NCI-H345 treated with DMSO at 0.1 percent for 48 hours (cell line): ENCODE data around the gene S1PR4.
"Not testable (repeated sequence)": the region's sequence is repeated elsewhere in the genome, so short reads cannot be mapped to it uniquely, and the experiment has no call there.

Experiments used
- DNase-seq: peaks from one replicate; lab custom pipeline; 2025; ENCODE audit not compliant: unreplicated experiment; lab: John Stamatoyannopoulos, UW

Gene S1PR4

DNA sequence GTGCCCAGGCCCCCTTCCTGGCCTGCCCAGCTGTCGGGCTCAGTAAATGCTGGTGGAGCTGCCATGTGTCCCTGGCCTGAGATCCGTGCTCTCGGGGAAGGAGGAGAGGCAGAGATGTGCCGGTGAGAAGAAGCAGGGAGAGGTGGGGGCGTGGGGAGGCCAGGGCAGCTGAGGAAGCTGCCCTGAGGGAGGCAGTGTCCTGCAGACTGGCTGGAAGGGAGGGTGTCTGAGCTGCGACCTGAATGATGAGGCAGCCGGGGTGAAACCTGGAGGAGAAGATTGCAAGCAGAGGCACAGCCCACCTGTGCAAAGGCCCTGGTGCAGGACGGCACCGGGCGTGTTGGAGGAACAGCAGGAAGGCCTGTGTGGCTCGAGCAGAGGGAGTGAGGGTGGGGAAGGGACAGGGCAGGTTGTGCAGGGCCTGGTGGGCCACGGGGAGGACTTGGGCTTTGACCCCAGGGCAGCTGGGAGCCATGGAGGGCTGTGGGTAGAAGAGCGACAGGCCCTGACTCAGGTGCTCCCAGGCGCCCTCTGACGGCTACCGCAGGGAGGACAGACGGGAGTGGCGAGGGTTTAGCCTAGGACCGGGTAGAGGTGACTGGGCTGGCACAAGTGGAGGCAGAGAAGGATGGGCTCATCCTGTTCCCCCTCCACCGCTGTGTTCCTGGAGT lies 31.9 kb downstream of the S1PR4 start:
- peak; percentile 23 for DNase-seq

DNA sequence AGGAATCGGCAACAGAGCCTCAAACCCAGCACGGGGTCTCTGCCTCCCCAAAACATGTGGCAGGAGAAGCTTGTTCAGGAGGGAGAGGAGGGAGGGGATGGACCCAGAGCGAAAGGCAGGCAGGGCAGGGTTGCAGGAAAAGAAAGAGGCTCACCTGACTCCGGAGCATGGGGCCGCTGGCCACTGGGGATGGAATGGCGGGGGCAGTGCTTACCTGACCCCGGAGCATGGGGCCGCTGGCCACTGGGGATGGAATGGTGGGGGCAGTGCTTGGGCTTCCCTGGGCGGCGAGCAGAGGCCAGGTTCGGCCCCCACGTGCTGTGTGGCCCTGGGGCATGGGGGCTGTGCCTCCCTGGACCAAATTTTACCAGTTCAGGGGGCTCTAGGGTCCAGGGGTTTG lies 32.6 kb downstream of the S1PR4 start:
- DNase-seq: no peak

GRCh38 chr19:3213159-3213558 lies 34.6 kb downstream of the S1PR4 start:
- no peak for DNase-seq

GRCh38 chr19:3216874-3217273 lies 38.3 kb downstream of the S1PR4 start:
- DNase-seq: no peak

GRCh38 chr19:3220576-3220975 lies 42.0 kb downstream of the S1PR4 start:
- no peak for DNase-seq

GRCh38 chr19:3221576-3221975 lies 43.0 kb downstream of the S1PR4 start:
- DNase-seq: not testable (repeated sequence)

- no peak for DNase-seq
Measured at GRCh38 chr19:3222709-3223108, 44.1 kb downstream of the S1PR4 start.

DNA sequence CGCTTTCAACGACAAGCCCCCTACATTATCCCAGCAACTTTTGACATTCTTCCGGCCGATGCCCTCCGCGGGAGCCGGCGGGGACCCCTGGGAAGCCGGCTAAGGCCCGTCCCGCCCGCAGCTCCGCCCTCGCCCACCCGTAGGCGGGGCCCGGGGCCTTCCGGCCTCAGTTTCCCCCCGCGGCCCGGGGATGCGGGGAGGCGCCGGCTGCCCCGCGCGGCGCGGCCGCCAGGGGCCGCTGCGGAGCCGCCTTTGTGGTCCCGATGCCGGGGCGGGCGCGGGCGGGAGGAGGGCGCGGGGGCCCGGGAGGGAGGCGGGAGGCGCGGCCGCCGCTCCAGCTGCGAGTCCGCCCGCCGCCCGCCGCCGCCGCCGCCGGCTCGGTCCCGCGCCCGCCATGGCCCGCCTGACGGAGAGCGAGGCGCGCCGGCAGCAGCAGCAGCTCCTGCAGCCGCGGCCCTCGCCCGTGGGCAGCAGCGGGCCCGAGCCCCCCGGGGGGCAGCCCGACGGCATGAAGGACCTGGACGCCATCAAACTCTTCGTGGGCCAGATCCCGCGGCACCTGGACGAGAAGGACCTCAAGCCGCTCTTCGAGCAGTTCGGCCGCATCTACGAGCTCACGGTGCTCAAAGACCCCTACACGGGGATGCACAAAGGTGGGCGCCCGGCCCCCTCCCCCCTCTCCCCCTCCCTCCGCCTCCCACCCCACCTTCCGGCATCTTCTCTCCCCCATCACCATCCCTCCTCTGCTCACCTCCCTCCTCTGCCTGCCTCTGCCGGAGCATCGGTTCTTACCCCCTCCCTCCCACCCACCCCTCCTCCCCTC lies 46.0 kb downstream of the S1PR4 start, which contains the start of gene CELF5:
CELF5 (plus strand) TSS at position 316 of the 823 bp plus-strand sequence; CDS start at position 395, 79 bp downstream.
- DNase-seq: peak; percentile 27

DNA sequence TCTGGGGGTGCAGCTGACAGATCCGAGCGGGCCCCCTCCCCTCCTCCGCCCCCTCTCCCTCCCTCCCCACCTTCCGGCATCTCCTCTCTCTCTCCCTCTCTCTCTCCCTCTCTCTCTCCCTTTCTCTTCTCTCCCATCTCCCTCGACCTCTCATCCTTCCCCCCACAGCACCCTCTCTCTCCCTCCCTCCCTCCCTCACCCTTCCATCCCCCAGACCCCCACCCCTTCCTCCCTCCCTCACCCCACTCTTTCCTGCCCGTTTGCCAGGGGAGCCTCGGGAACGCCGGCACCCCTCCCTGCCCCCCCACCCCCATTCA lies 46.6 kb downstream of the S1PR4 start:
- DNase-seq: no peak

DNA sequence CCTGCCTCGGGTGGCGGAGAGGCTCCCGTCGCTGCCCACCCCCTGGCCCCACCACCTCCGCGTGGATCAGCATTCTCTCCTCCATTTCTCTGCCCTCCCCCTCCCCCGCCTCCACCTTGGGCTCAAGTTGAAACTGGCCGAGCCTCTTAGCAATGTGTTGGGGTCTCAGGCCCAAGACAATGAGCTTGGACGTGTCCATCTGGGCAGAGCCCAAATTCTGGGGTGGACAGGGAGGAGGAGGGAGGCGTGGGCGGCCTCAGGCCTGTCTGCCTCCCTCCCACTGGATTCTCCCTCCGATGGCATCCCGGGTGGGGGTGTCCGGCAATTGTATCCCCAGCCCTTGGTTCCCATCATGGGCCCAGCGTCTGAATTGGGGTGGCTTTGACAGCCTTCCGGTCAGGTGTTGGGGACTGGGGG lies 47.1 kb downstream of the S1PR4 start:
- no peak for DNase-seq

DNA sequence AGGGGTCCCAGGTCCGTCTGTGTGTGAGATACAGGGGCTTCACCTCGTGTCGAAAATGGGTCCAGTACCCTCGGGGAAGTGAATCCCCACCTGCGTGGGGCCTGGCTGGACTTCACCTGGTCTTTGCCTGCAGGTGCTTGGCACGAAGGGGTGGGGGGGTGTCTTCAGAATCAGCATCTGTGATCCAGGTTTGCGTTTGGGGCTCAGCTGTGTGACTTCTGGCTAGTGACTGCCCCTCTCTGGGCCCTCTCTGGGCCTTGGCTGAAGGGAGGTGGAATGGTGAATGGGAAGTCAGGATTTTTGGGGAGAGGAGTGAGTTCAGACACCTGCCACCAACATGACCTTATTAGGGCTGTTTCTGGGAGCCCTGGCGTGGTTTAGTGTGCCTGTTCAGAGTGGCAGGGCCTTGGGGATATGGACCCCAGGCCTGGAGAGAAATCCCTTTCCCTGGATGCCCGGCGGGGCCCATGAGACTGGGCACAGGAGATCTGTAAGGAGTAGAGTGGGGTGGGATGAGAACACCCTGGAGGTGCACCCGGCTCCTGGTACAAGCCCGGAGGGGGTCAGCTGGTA lies 48.6 kb downstream of the S1PR4 start:
- no peak for DNase-seq

DNA sequence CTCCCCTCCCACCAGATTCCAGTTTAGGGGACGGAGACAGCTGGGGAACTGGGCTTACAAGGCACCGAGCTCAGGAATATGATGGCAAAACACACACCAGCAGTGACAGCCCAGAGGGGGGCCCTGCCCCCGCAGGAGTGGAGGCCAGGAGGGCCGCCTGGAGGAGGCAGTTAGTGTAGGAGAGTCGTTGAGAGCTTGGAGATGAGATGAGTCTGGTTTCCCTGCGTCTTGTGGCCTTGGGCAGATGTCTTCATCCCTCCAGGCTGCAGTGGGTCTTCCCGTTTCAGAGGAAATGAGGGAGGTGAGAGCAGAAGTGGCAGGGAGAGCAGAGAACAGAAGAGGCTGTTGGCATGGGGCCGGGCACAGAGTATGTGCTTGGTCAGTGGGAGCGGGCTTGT lies 50.8 kb downstream of the S1PR4 start:
- no peak for DNase-seq
